ENCODE measurements around the gene OR6N2. TPM values are rescaled to one million over a fixed set of nuclear protein-coding genes. Genes with fewer than 3 reads are reported as not detected.

Gene OR6N2
- total RNA-seq, 1 donor from 2014 or later: not detected

DNA sequence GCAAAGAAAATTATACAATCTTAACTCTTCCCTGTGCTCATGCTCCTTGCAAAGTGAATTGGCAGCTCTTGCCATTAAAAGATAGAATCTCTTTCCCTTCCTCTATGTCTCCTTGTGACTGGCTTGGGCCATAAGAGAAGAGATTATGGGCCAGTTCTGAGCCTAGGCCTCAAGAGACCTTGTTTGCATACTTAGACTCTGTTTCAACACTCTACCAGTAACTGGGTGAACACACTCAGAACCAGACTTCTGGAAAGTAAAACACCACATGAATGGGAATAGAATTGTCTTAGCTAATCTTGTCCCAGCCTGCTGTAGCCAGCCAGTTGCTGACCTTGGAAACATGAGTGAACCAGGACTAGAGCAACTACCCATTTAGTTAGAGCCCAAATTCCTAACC lies 45.2 kb downstream of the OR6N2 start:
- H3K4me3 Mint-ChIP-seq (ENCODE audit: unreplicated experiment): no peak overlapping the region
- no peaks in the 10 kb centered on the region for H3K36me3 Mint-ChIP-seq (ENCODE audit: unreplicated experiment)
- no peak for DNase-seq (ENCODE audit: extremely low spot score, unreplicated experiment)
- TF ChIP-seq, protein P1, sequence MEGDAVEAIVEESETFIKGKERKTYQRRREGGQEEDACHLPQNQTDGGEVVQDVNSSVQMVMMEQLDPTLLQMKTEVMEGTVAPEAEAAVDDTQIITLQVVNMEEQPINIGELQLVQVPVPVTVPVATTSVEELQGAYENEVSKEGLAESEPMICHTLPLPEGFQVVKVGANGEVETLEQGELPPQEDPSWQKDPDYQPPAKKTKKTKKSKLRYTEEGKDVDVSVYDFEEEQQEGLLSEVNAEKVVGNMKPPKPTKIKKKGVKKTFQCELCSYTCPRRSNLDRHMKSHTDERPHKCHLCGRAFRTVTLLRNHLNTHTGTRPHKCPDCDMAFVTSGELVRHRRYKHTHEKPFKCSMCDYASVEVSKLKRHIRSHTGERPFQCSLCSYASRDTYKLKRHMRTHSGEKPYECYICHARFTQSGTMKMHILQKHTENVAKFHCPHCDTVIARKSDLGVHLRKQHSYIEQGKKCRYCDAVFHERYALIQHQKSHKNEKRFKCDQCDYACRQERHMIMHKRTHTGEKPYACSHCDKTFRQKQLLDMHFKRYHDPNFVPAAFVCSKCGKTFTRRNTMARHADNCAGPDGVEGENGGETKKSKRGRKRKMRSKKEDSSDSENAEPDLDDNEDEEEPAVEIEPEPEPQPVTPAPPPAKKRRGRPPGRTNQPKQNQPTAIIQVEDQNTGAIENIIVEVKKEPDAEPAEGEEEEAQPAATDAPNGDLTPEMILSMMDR (IDR thresholded peaks at IDR 0.05): no peak
- peaks cover 2% of the 10 kb centered on the region for H3K27me3 Mint-ChIP-seq (ENCODE audit: unreplicated experiment)
- no peaks in the 10 kb centered on the region for H3K9me3 Mint-ChIP-seq (ENCODE audit: unreplicated experiment)
- H3K27ac Mint-ChIP-seq (ENCODE audit: unreplicated experiment): no peak overlapping the region
- H3K4me1 Mint-ChIP-seq (ENCODE audit: unreplicated experiment): no peaks in the 10 kb centered on the region

DNA sequence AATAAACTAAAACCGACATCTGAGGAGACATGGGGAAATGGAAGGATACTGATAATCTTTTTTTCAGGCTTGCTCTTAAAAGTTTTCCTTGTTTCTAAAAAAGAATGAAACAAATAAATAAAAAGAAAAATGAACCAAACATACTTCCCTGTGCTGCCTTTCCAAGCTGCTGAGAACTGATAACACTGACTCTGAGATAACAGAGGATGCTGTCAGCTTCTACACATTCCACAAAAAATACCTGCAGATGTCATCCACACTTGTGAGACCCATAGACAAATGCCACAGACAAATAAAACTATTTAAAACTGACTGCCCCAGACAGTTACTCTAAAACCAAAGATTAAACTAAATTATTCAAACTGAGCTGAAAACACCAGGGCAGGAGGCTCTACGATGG lies 48.5 kb downstream of the OR6N2 start:
- H3K4me3 Mint-ChIP-seq (ENCODE audit: unreplicated experiment): no peak overlapping the region
- no peaks in the 10 kb centered on the region for H3K36me3 Mint-ChIP-seq (ENCODE audit: unreplicated experiment)
- no peaks in the 10 kb centered on the region for H3K4me1 Mint-ChIP-seq (ENCODE audit: unreplicated experiment)
- peaks cover 3% of the 10 kb centered on the region for H3K27me3 Mint-ChIP-seq (ENCODE audit: unreplicated experiment)
- H3K9me3 Mint-ChIP-seq (ENCODE audit: unreplicated experiment): no peaks in the 10 kb centered on the region
- no peak for DNase-seq (ENCODE audit: extremely low spot score, unreplicated experiment)
- TF ChIP-seq, protein P1 (IDR thresholded peaks at IDR 0.05): no peak
- no peak overlapping the region for H3K27ac Mint-ChIP-seq (ENCODE audit: unreplicated experiment)

DNA sequence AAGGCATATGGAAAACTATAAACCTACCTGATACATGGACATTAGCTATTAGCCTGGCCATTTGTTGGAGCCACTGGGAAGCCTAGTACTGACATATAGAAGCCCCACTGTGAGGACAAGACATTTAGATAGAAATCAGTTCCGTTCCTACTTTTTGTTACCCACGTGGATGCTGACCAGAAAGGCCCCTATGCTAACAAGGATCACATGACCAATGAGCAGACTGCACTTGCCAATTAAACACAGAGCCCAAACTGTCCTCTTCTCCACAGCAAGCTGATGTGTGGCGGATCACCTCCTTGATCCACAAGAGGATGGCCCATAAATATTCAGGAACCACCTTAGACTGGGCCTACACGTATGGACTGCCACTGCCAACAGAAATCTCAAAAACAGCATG lies 49.3 kb downstream of the OR6N2 start:
- TF ChIP-seq, protein P1 (IDR thresholded peaks at IDR 0.05): no peak
- no peaks in the 10 kb centered on the region for H3K4me1 Mint-ChIP-seq (ENCODE audit: unreplicated experiment)
- H3K27ac Mint-ChIP-seq (ENCODE audit: unreplicated experiment): no peak overlapping the region
- H3K36me3 Mint-ChIP-seq (ENCODE audit: unreplicated experiment): no peaks in the 10 kb centered on the region
- H3K4me3 Mint-ChIP-seq (ENCODE audit: unreplicated experiment): no peak overlapping the region
- H3K9me3 Mint-ChIP-seq (ENCODE audit: unreplicated experiment): no peaks in the 10 kb centered on the region
- H3K27me3 Mint-ChIP-seq (ENCODE audit: unreplicated experiment): peaks cover 5% of the 10 kb centered on the region
- no peak for DNase-seq (ENCODE audit: extremely low spot score, unreplicated experiment)

DNA sequence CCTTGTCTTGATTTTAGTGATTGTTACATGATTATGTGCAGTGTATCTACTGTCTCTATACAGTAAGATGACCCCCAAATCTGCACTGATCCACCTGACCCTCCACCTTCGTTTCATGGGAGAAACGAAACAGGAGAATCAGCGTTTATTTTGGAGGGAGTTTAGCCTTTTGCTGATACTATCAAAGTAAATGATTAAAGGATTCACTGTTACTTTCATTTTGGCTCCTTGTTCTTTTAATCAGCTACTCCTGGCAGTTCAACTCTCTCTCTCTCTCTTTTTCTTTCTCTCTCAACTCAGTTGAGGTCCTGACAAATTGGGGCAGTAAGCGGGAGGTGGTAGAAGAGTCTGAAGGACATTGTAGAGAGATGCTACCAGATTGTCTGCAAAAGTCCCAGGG lies 50.6 kb downstream of the OR6N2 start:
- TF ChIP-seq, protein P1 (IDR thresholded peaks at IDR 0.05): no peak
- H3K4me3 Mint-ChIP-seq (ENCODE audit: unreplicated experiment): no peak overlapping the region
- no peaks in the 10 kb centered on the region for H3K36me3 Mint-ChIP-seq (ENCODE audit: unreplicated experiment)
- no peak for DNase-seq (ENCODE audit: extremely low spot score, unreplicated experiment)
- H3K27ac Mint-ChIP-seq (ENCODE audit: unreplicated experiment): no peak overlapping the region
- peaks cover 8% of the 10 kb centered on the region for H3K27me3 Mint-ChIP-seq (ENCODE audit: unreplicated experiment)
- no peaks in the 10 kb centered on the region for H3K4me1 Mint-ChIP-seq (ENCODE audit: unreplicated experiment)
- H3K9me3 Mint-ChIP-seq (ENCODE audit: unreplicated experiment): no peaks in the 10 kb centered on the region

DNA sequence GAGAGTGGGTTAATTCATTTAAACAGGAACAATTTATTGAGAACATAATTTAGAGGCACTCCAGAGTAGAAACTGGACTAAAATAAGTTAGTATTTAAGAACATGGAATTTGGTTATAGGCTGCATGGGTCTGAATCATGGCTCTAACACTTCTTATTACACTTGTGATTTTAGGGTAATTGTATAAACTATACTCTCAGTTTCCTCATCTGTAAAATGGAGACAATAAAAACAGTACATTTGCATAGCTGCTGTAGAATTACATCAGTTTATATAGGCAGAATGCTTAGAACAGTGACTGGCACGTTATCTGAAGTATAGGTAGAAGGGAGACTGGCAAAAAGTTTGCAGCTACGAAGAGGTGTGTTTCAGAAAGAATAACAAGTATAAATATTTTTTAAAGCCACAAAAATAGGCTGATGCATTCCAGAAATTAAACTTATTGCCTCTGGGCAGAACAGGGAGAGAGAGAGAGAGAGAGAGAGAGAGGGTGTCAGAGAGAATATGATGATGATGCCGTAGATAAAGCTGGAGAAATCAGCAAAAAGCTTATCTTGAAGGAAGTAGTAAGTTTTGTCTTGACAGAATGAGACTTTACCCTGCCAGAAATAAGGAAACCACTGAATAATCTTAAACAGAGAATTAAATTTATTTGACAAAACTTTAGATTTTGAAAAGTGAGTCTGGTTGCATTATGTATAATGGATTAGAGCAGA lies 52.3 kb downstream of the OR6N2 start:
- TF ChIP-seq, protein P1 (IDR thresholded peaks at IDR 0.05): no peak
- H3K4me3 Mint-ChIP-seq (ENCODE audit: unreplicated experiment): no peak overlapping the region
- H3K9me3 Mint-ChIP-seq (ENCODE audit: unreplicated experiment): no peaks in the 10 kb centered on the region
- no peak overlapping the region for H3K27ac Mint-ChIP-seq (ENCODE audit: unreplicated experiment)
- no peaks in the 10 kb centered on the region for H3K36me3 Mint-ChIP-seq (ENCODE audit: unreplicated experiment)
- no peak for DNase-seq (ENCODE audit: extremely low spot score, unreplicated experiment)
- H3K27me3 Mint-ChIP-seq (ENCODE audit: unreplicated experiment): peaks cover 8% of the 10 kb centered on the region
- no peaks in the 10 kb centered on the region for H3K4me1 Mint-ChIP-seq (ENCODE audit: unreplicated experiment)
